H1 (cell line): ENCODE data around the gene HK1. TPM values are rescaled to one million over a fixed set of nuclear protein-coding genes. Genes with fewer than 3 reads are reported as not detected.

Source experiments
- CTCF ChIA-PET: fragments of 300-600 bp; sonication (Branson Sonifier 250); formaldehyde crosslinking; loops from one replicate; lab custom pipeline; 2021; ENCODE audit not compliant: partially characterized antibody; lab: Charles Lee
- POLR2A ChIA-PET: fragments of 300-600 bp; sonication (Branson Sonifier 250); formaldehyde crosslinking; loops from one replicate; lab custom pipeline; 2021; ENCODE audit warnings: inconsistent platforms; ENCODE audit not compliant: partially characterized antibody; lab: Charles Lee
- DNase-seq, 2 experiments: peaks; one replicate each; pipeline versions ENCODE4 v3.0.0 to v3.0.0-alpha.2; 2010 to 2022; ENCODE audit warnings: low spot score in 2 of 2, low read depth in 1 of 2, mixed read lengths in 1 of 2
- FAIRE-seq: peaks from 2 replicates; lab custom pipeline; 2011; peaks lifted over from hg19 to GRCh38; lab: Jason Lieb, UNC
- H2AFZ ChIP-seq: 2 replicates; pipeline ENCODE4 v1.8.1; 2012; ENCODE audit warnings: low read length, inconsistent platforms
- H2AK5ac ChIP-seq: 2 replicates; pipeline ENCODE4 v1.6.1; 2013; ENCODE audit warnings: low read depth, low read length
- H2BK120ac ChIP-seq: replicated peaks from 2 replicates; pipeline ENCODE3; 2013; ENCODE audit warnings: low read depth, low read length, inconsistent platforms
- H2BK12ac ChIP-seq: 2 replicates; pipeline ENCODE4 v1.6.1; 2013; ENCODE audit warnings: low read depth, low read length
- H2BK15ac ChIP-seq: 2 replicates; pipeline ENCODE4 v1.6.1; 2013; ENCODE audit warnings: low read length
- H2BK20ac ChIP-seq: 2 replicates; pipeline ENCODE4 v1.6.1; 2013; ENCODE audit warnings: low read length
- H2BK5ac ChIP-seq: 2 replicates; pipeline ENCODE4 v1.6.1; 2013; ENCODE audit warnings: low read depth, low read length
- H3K14ac ChIP-seq: 2 replicates; pipeline ENCODE4 v1.6.1; 2013; ENCODE audit warnings: inconsistent platforms; ENCODE audit not compliant: insufficient read length
- H3K18ac ChIP-seq: 2 replicates; pipeline ENCODE4 v1.6.1; 2013; ENCODE audit warnings: low read length; ENCODE audit errors: extremely low read depth
- H3K23ac ChIP-seq: 2 replicates; pipeline ENCODE4 v1.6.1; 2013; ENCODE audit warnings: inconsistent platforms; ENCODE audit not compliant: insufficient read length
- H3K23me2 ChIP-seq: 2 replicates; pipeline ENCODE4 v1.6.1; 2013; ENCODE audit warnings: low read depth, low read length
- H3K27ac ChIP-seq: 2 replicates; pipeline ENCODE4 v1.6.1; 2011; ENCODE audit warnings: low read depth, low read length, inconsistent platforms
- H3K27me3 ChIP-seq, 4 experiments: replicated peaks in 1 of 4; 1 replicate in 1 of 4; 2 replicates in 3 of 4; pipeline versions ENCODE4 v1.6.1 to v1.8.1; 2011 to 2013; ENCODE audit warnings: low read length in 3 of 4, mild to moderate bottlenecking in 3 of 4, inconsistent platforms in 2 of 4, mixed read lengths in 2 of 4, moderate library complexity in 1 of 4; ENCODE audit not compliant: control insufficient read depth in 3 of 4, insufficient read depth in 3 of 4; ENCODE audit errors: extremely low read depth in 1 of 4
- H3K36me3 ChIP-seq, 4 experiments: 2 replicates each; pipeline versions ENCODE4 v1.6.1 to v1.8.1; 2011 to 2013; ENCODE audit warnings: mild to moderate bottlenecking in 4 of 4, low read length in 3 of 4, moderate library complexity in 2 of 4, control low read depth in 1 of 4, inconsistent platforms in 1 of 4; ENCODE audit not compliant: insufficient read depth in 4 of 4, control insufficient read depth in 2 of 4
- H3K4ac ChIP-seq: replicated peaks from 2 replicates; pipeline ENCODE3; 2013; ENCODE audit warnings: low read length, low read depth, mixed read lengths, inconsistent platforms; ENCODE audit not compliant: insufficient read length
- H3K4me1 ChIP-seq, 4 experiments: replicated peaks in 1 of 4; 1 replicate in 1 of 4; 2 replicates in 3 of 4; pipeline versions ENCODE4 v1.6.1 to v1.8.1; 2011 to 2013; ENCODE audit warnings: low read length in 3 of 4, inconsistent platforms in 2 of 4, mixed read lengths in 1 of 4; ENCODE audit not compliant: insufficient read depth in 4 of 4, control insufficient read depth in 3 of 4
- H3K4me2 ChIP-seq, 2 experiments: 2 replicates each; pipeline versions ENCODE4 v1.6.1 to v1.8.1; 2011 to 2013; ENCODE audit warnings: low read depth in 2 of 2, low read length in 2 of 2, control low read depth in 1 of 2, inconsistent platforms in 1 of 2, mild to moderate bottlenecking in 1 of 2; ENCODE audit not compliant: insufficient read depth in 1 of 2
- H3K4me3 ChIP-seq, 4 experiments: fragments of 200-600, 300-600 bp in 1 of 4; sonication (generic), shearing (Covaris generic), sonication (Bioruptor Twin) in 1 of 4; 2 replicates each; pipeline versions ENCODE4 v1.5.1 to v1.8.1; 2011 to 2016; ENCODE audit warnings: low read length in 4 of 4, low read depth in 3 of 4, control low read depth in 2 of 4, inconsistent platforms in 2 of 4, mild to moderate bottlenecking in 2 of 4, mixed read lengths in 1 of 4, moderate library complexity in 1 of 4; ENCODE audit not compliant: insufficient read depth in 2 of 4; ENCODE audit errors: extremely low read depth in 1 of 4
- H3K56ac ChIP-seq: replicated peaks from 2 replicates; pipeline ENCODE3; 2013; ENCODE audit warnings: low read depth, mild to moderate bottlenecking, mixed read lengths, low read length, inconsistent platforms; ENCODE audit not compliant: insufficient read length
- H3K79me1 ChIP-seq: 2 replicates; pipeline ENCODE4 v1.6.1; 2013; ENCODE audit warnings: low read depth, low read length, control low read depth
- H3K79me2 ChIP-seq, 2 experiments: 2 replicates each; pipeline versions ENCODE4 v1.6.1 to v1.8.1; 2012 to 2013; ENCODE audit warnings: low read length in 2 of 2, mild to moderate bottlenecking in 2 of 2, inconsistent platforms in 1 of 2; ENCODE audit not compliant: insufficient read depth in 2 of 2, control insufficient read depth in 1 of 2
- H3K9ac ChIP-seq, 4 experiments: replicated peaks in 1 of 4; 1 replicate in 1 of 4; 2 replicates in 3 of 4; pipeline versions ENCODE4 v1.6.1 to v1.8.1; 2011 to 2013; ENCODE audit warnings: low read depth in 3 of 4, low read length in 3 of 4, control low read depth in 2 of 4, mild to moderate bottlenecking in 2 of 4, moderate library complexity in 2 of 4, inconsistent platforms in 1 of 4; ENCODE audit errors: extremely low read depth in 1 of 4
- H3K9me3 ChIP-seq, 2 experiments: 2 replicates each; pipeline versions ENCODE4 v1.6.1 to v1.8.1; 2012 to 2013; ENCODE audit warnings: mild to moderate bottlenecking in 2 of 2, moderate library complexity in 2 of 2, control low read depth in 1 of 2, inconsistent platforms in 1 of 2, low read depth in 1 of 2, low read length in 1 of 2, mixed read lengths in 1 of 2; ENCODE audit not compliant: insufficient read depth in 2 of 2
- H4K20me1 ChIP-seq, 2 experiments: replicated peaks in 1 of 2; 2 replicates each; pipeline versions ENCODE3 to v1.8.1; 2011 to 2013; ENCODE audit warnings: inconsistent platforms in 2 of 2, low read length in 2 of 2, mild to moderate bottlenecking in 1 of 2; ENCODE audit not compliant: insufficient read depth in 2 of 2, control insufficient read depth in 1 of 2
- H4K5ac ChIP-seq: 2 replicates; pipeline ENCODE4 v1.6.1; 2013; ENCODE audit warnings: low read length, low read depth, mixed read lengths, inconsistent platforms; ENCODE audit not compliant: insufficient read length
- H4K8ac ChIP-seq: 2 replicates; pipeline ENCODE4 v1.8.0; 2013; ENCODE audit warnings: mild to moderate bottlenecking, moderate library complexity, low read length, inconsistent platforms; ENCODE audit not compliant: insufficient read depth; ENCODE audit errors: extremely low read depth
- H4K91ac ChIP-seq: replicated peaks from 2 replicates; pipeline ENCODE3; 2013; ENCODE audit warnings: low read length, mixed read lengths, inconsistent platforms; ENCODE audit not compliant: insufficient read length
- ASH2L ChIP-seq: fragments of 200-600, 300-600 bp; sonication (generic); IDR thresholded peaks from one replicate; pipeline ENCODE4 v1.7.1; 2017; ENCODE audit warnings: low read length
- CTCF ChIP-seq, 3 experiments: IDR thresholded peaks; 1 replicate in 2 of 3; 2 replicates in 1 of 3; pipeline versions ENCODE4 v1.5.1 to v1.6.1; 2011; ENCODE audit warnings: low read length in 3 of 3, mild to moderate bottlenecking in 3 of 3, inconsistent platforms in 2 of 3, low read depth in 1 of 3, moderate library complexity in 1 of 3; ENCODE audit not compliant: insufficient read depth in 1 of 3; ENCODE audit errors: control extremely low read depth in 1 of 3
- FOSL1 ChIP-seq: IDR thresholded peaks from 2 replicates; pipeline ENCODE4 v1.6.1; 2011; ENCODE audit warnings: mild to moderate bottlenecking, low read depth, low read length, moderate library complexity; ENCODE audit not compliant: insufficient read depth
- KDM1A ChIP-seq: fragments of 200-600, 300-600 bp; sonication (generic); IDR thresholded peaks from 2 replicates; pipeline ENCODE4 v1.7.1; 2016; ENCODE audit warnings: mild to moderate bottlenecking, low read length, borderline replicate concordance
- MAFK ChIP-seq: IDR thresholded peaks from 2 replicates; pipeline ENCODE4 v1.6.1; 2012; ENCODE audit warnings: low read depth, mild to moderate bottlenecking, improper control_type of control experiment, low read length
- POLR2A ChIP-seq, 2 experiments: IDR thresholded peaks; 1 replicate in 1 of 2; 2 replicates in 1 of 2; pipeline ENCODE4 v1.6.1; 2011; ENCODE audit warnings: low read depth in 2 of 2, low read length in 2 of 2, mild to moderate bottlenecking in 2 of 2; ENCODE audit errors: control extremely low read depth in 1 of 2
- ZNF274 ChIP-seq: IDR thresholded peaks from 2 replicates; pipeline ENCODE4 v1.7.0; 2012; ENCODE audit warnings: low read length, borderline replicate concordance; ENCODE audit errors: extremely low read depth
- WGBS, 2 experiments: shearing (Covaris generic) in 1 of 2; methylation state at CpG; one replicate each; pipeline versions ENCODE4 v1.1.6 to v1.1.7; 2013 to 2015; ENCODE audit warnings: low lambda C conversion rate in 2 of 2, mixed read lengths in 2 of 2, inconsistent platforms in 1 of 2, low coverage in 1 of 2, missing lambda C conversion rate in 1 of 2; ENCODE audit not compliant: insufficient replicate concordance in 2 of 2, insufficient coverage in 1 of 2, insufficient read length in 1 of 2; ENCODE audit errors: extremely low coverage in 1 of 2, missing lambda C conversion rate in 1 of 2; 5-methylcytosine and 5-hydroxymethylcytosine counted together
- polyA plus RNA-seq, 7 experiments: library from polyadenylated mRNA; depleted of rRNA in 3 of 7; stranded (reverse) in 5 of 7; unstranded in 2 of 7; fragments of >200 nt in 5 of 7; fragments of 200-250 nt in 2 of 7; gene quantifications; 1 replicate in 5 of 7; 2 replicates in 1 of 7; 4 replicates in 1 of 7; pipeline versions ENCODE4 v1.2.1 to v1.2.3, GENCODE V29; 2011 to 2013; ENCODE audit warnings: missing spikeins in 2 of 7, mixed read lengths in 2 of 7
- total RNA-seq: library from RNA; stranded (reverse); fragmentation: NEBNext Ultra II Directional; extraction: Animal tissue kit (Norgen Biotek cat#: 25700); gene quantifications from 2 replicates; pipeline ENCODE4 v1.2.1, GENCODE V29; 2021

The HK1 gene
- total and polyA plus RNA-seq, 2 of the 8 experiments (the other 6 are each of a cell fraction or from before 2014, with no cell fraction given): 55.8 to 247 TPM

- WGBS, 2 experiments: 94% methylated on average over 3 of the region's 3 CpGs; no CpG with 5 or more reads in 1 of the 2 experiments
- Histone ChIP-seq H3K4ac (no peak overlapping the region), H3K27ac (no peak overlapping the region), H3K23me2 (no peaks in the 10 kb centered on the region), H3K79me1 (no peaks in the 10 kb centered on the region), H3K36me3 (no peaks in the 10 kb centered on the region), H3K27me3 (no peaks in the 10 kb centered on the region), H3K56ac (no peak overlapping the region), H3K9me3 (no peaks in the 10 kb centered on the region)
- FAIRE-seq: no peak
- TF ChIP-seq MAFK (no peak), CTCF (IDR thresholded peaks at IDR 0.05; ENCODE audit: control extremely low read depth in 1 of 3, insufficient read depth in 1 of 3, low read depth in 1 of 3, low read length in 3 of 3) (no peak), KDM1A (no peak), ASH2L (no peak), POLR2A (IDR thresholded peaks at IDR 0.05; ENCODE audit: control extremely low read depth in 1 of 2, low read depth in 2 of 2, low read length in 2 of 2) (no peak), ZNF274 (no peak), FOSL1 (no peak)
- TF ChIP-seq, all 59 proteins: peak for 0
- no peaks in the 10 kb centered on the region for H4K20me1 ChIP-seq
- no peak overlapping the region for H3K4me3 ChIP-seq
- CTCF ChIA-PET: interaction anchor here (0.8 to 1.5 kb wide), 7 partner anchors 10 to 148 kb away, joined by 3 to 4 read pairs (median 3); no protein-coding TSS in a partner anchor
- no peak for DNase-seq
- no peak overlapping the region for H2BK12ac ChIP-seq
- H4K91ac ChIP-seq: no peak overlapping the region
- POLR2A ChIA-PET: no interaction called here
- H3K14ac ChIP-seq: no peak overlapping the region
- H4K8ac ChIP-seq: no peak overlapping the region
- H2AK5ac ChIP-seq: no peak overlapping the region
- H3K23ac ChIP-seq: no peak overlapping the region
- H2AFZ ChIP-seq: no peak overlapping the region
- no peaks in the 10 kb centered on the region; a peak in 1 of 7 replicates for H3K4me1 ChIP-seq
- no peak overlapping the region for H3K4me2 ChIP-seq
- H2BK5ac ChIP-seq: no peak overlapping the region
- no peak overlapping the region for H4K5ac ChIP-seq
- no peak overlapping the region for H2BK15ac ChIP-seq
- no peaks in the 10 kb centered on the region for H3K79me2 ChIP-seq
- H2BK20ac ChIP-seq: no peak overlapping the region
- no peak overlapping the region for H3K9ac ChIP-seq
- H2BK120ac ChIP-seq: no peak overlapping the region
- H3K18ac ChIP-seq: no peak overlapping the region
Observed at GRCh38 chr10:69259547-69260243, 18.6 kb upstream of the HK1 start.
